Epithelial cell of esophagus (primary cell): ENCODE measurements around the gene ANK3.

ENCODE experiments used
- DNase-seq: peaks from one replicate; pipeline ENCODE4 v3.0.0; 2010; ENCODE audit warnings: low read depth
- H3K4me3 ChIP-seq: 2 replicates; pipeline ENCODE4 v1.5.1; 2011; ENCODE audit warnings: mild to moderate bottlenecking, low read length, control low read depth
- TF ChIP-seq, protein P1 (sequence below): IDR thresholded peaks from 2 replicates; pipeline ENCODE4 v1.5.1; 2011; ENCODE audit warnings: low read depth, mild to moderate bottlenecking, low read length, control low read depth, inconsistent platforms; ENCODE audit not compliant: insufficient read depth; ENCODE audit errors: missing control alignments

The ANK3 gene

GRCh38 chr10:59991117-59991516, 398.6 kb downstream of the ANK3 start:
- DNase-seq = no peak
- TF ChIP-seq, protein P1, sequence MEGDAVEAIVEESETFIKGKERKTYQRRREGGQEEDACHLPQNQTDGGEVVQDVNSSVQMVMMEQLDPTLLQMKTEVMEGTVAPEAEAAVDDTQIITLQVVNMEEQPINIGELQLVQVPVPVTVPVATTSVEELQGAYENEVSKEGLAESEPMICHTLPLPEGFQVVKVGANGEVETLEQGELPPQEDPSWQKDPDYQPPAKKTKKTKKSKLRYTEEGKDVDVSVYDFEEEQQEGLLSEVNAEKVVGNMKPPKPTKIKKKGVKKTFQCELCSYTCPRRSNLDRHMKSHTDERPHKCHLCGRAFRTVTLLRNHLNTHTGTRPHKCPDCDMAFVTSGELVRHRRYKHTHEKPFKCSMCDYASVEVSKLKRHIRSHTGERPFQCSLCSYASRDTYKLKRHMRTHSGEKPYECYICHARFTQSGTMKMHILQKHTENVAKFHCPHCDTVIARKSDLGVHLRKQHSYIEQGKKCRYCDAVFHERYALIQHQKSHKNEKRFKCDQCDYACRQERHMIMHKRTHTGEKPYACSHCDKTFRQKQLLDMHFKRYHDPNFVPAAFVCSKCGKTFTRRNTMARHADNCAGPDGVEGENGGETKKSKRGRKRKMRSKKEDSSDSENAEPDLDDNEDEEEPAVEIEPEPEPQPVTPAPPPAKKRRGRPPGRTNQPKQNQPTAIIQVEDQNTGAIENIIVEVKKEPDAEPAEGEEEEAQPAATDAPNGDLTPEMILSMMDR = no peak
- no peak overlapping the region for H3K4me3 ChIP-seq

GRCh38 chr10:59985639-59986038, 404.0 kb downstream of the ANK3 start:
- no peak for DNase-seq
- TF ChIP-seq, protein P1 = no peak
- H3K4me3 ChIP-seq = no peak overlapping the region

DNA sequence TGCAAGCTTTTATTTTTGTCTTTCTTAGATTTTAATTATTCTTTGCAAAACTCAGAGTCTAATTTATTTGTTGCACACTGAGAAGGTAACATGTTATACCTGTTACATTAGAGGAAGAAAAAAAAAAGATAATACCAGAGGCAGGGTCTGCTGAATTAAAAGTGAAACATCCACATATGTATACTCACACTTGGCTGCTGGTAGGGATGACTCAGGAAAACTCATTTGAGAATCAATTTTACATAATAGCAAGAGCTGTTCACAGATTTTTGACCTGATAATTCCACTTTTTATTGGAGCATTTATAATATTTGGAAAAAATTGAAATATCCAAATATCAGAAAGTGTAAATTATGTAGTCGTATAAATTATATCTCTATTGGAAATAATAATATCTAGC, 405.3 kb downstream of the ANK3 start:
- H3K4me3 ChIP-seq = no peak overlapping the region
- TF ChIP-seq, protein P1 = no peak
- peak; percentile 20 for DNase-seq

GRCh38 chr10:59980356-59980755, 409.3 kb downstream of the ANK3 start:
- no peak for DNase-seq
- TF ChIP-seq, protein P1 = no peak
- no peak overlapping the region for H3K4me3 ChIP-seq

GRCh38 chr10:59977486-59977885, 412.2 kb downstream of the ANK3 start:
- TF ChIP-seq, protein P1 = no peak
- DNase-seq = no peak
- H3K4me3 ChIP-seq = no peak overlapping the region

GRCh38 chr10:59976909-59977308, 412.8 kb downstream of the ANK3 start:
- TF ChIP-seq, protein P1 = no peak
- no peak overlapping the region for H3K4me3 ChIP-seq
- peak; percentile 10 for DNase-seq
